IMR-90 (cell line): ENCODE data around the gene KLHDC1. TPM values are rescaled to one million over a fixed set of nuclear protein-coding genes. Genes with fewer than 3 reads are reported as not detected.
"Not testable (repeated sequence)": the region's sequence is repeated elsewhere in the genome, so short reads cannot be mapped to it uniquely, and the experiment has no call there.

Experiments
- ATAC-seq: fragments of 200-7000 bp; cut with Tn5 transposase; 2 replicates; pipeline ENCODE4 v1.9.1; 2020; ENCODE audit warnings: low read depth, mild to moderate bottlenecking, moderate library complexity
- BruUV-seq: library from RNA; stranded (reverse); fragments of 400-500 nt; replicated peaks from 2 replicates; lab custom pipeline; 2021; lab: Mats Ljungman, UMichigan
- CTCF ChIA-PET: fragments of 300-600 bp; formaldehyde crosslinking; extraction: SDS; loops from one replicate; lab custom pipeline; 2021; ENCODE audit warnings: antibody characterized with exemption; lab: Yijun Ruan, JAX
- POLR2A ChIA-PET: fragments of 300-600 bp; sonication (Branson Sonifier 250); formaldehyde crosslinking; loops from one replicate; lab custom pipeline; 2022; ENCODE audit warnings: antibody characterized with exemption; ENCODE audit not compliant: unreplicated experiment; lab: Charles Lee
- DNase-seq: peaks from one replicate; pipeline ENCODE4 v3.0.0; 2013
- H2AFZ ChIP-seq: replicated peaks from 2 replicates; pipeline ENCODE3; 2013; ENCODE audit warnings: low read length, mild to moderate bottlenecking; ENCODE audit not compliant: poor library complexity
- H2AK5ac ChIP-seq: 2 replicates; pipeline ENCODE4 v1.6.1; 2013; ENCODE audit warnings: low read depth, low read length, inconsistent platforms
- H2AK9ac ChIP-seq: replicated peaks from 2 replicates; pipeline ENCODE3; 2013; ENCODE audit warnings: mild to moderate bottlenecking, low read depth, low read length, moderate library complexity; ENCODE audit not compliant: poor library complexity
- H2BK120ac ChIP-seq: 2 replicates; pipeline ENCODE4 v1.6.1; 2013; ENCODE audit warnings: low read depth, low read length, inconsistent platforms
- H2BK15ac ChIP-seq: 3 replicates; pipeline ENCODE4 v1.6.1; 2013; ENCODE audit warnings: low read depth, low read length, inconsistent platforms
- H2BK20ac ChIP-seq: 2 replicates; pipeline ENCODE4 v1.6.1; 2013; ENCODE audit warnings: low read depth, mild to moderate bottlenecking, inconsistent platforms, low read length, moderate library complexity
- H2BK5ac ChIP-seq: 2 replicates; pipeline ENCODE4 v1.6.1; 2013; ENCODE audit warnings: mild to moderate bottlenecking, low read depth, low read length, inconsistent platforms; ENCODE audit not compliant: poor library complexity, severe bottlenecking
- H3K14ac ChIP-seq: replicated peaks from 2 replicates; pipeline ENCODE4 v1.6.1; 2013; ENCODE audit warnings: low read depth, low read length, inconsistent platforms
- H3K18ac ChIP-seq: 2 replicates; pipeline ENCODE4 v1.6.1; 2013; ENCODE audit warnings: low read depth, low read length, control low read depth
- H3K23ac ChIP-seq: 2 replicates; pipeline ENCODE4 v1.6.1; 2013; ENCODE audit warnings: low read depth, low read length, inconsistent platforms
- H3K27ac ChIP-seq: 2 replicates; pipeline ENCODE4 v1.5.1; 2013; ENCODE audit warnings: mild to moderate bottlenecking, control low read depth, low read length; ENCODE audit not compliant: insufficient read depth
- H3K27me3 ChIP-seq: 2 replicates; pipeline ENCODE4 v1.6.1; 2013; ENCODE audit warnings: low read length; ENCODE audit not compliant: control insufficient read depth, insufficient read depth
- H3K36me3 ChIP-seq: 2 replicates; pipeline ENCODE4 v1.6.1; 2013; ENCODE audit warnings: low read length, mixed read lengths; ENCODE audit not compliant: control insufficient read depth, insufficient read depth
- H3K4ac ChIP-seq: 2 replicates; pipeline ENCODE4 v1.6.1; 2013; ENCODE audit warnings: low read depth, low read length, inconsistent platforms
- H3K4me1 ChIP-seq: 2 replicates; pipeline ENCODE4 v1.6.1; 2013; ENCODE audit warnings: low read length, mixed read lengths; ENCODE audit not compliant: control insufficient read depth, insufficient read depth
- H3K4me2 ChIP-seq: 2 replicates; pipeline ENCODE4 v1.6.1; 2013; ENCODE audit warnings: low read depth, mild to moderate bottlenecking, control low read depth, low read length, moderate library complexity
- H3K4me3 ChIP-seq: 2 replicates; pipeline ENCODE4 v1.5.1; 2013; ENCODE audit warnings: low read depth, mild to moderate bottlenecking, control low read depth, low read length, moderate library complexity; ENCODE audit not compliant: insufficient read depth
- H3K56ac ChIP-seq: 2 replicates; pipeline ENCODE4 v1.6.1; 2013; ENCODE audit warnings: low read length, inconsistent platforms; ENCODE audit not compliant: insufficient read depth; ENCODE audit errors: extremely low read depth
- H3K79me1 ChIP-seq, 2 experiments: 2 replicates each; pipeline ENCODE4 v1.6.1; 2013; ENCODE audit warnings: low read length in 2 of 2, inconsistent platforms in 1 of 2, low read depth in 1 of 2
- H3K9ac ChIP-seq: 2 replicates; pipeline ENCODE4 v1.6.1; 2013; ENCODE audit warnings: low read depth, low read length, control low read depth
- H3K9me1 ChIP-seq: 2 replicates; pipeline ENCODE4 v1.6.1; 2013; ENCODE audit warnings: low read length, inconsistent platforms; ENCODE audit not compliant: insufficient read depth
- H3K9me3 ChIP-seq: 2 replicates; pipeline ENCODE4 v1.6.1; 2013; ENCODE audit warnings: low read length; ENCODE audit not compliant: control insufficient read depth, insufficient read depth
- H4K20me1 ChIP-seq: 2 replicates; pipeline ENCODE4 v1.6.1; 2013; ENCODE audit warnings: low read length, inconsistent platforms; ENCODE audit not compliant: insufficient read depth
- H4K5ac ChIP-seq: 2 replicates; pipeline ENCODE4 v1.6.1; 2013; ENCODE audit warnings: mild to moderate bottlenecking, low read depth, low read length, control low read depth
- H4K8ac ChIP-seq, 2 experiments: 2 replicates each; pipeline ENCODE4 v1.6.1; 2013; ENCODE audit warnings: low read depth in 2 of 2, low read length in 2 of 2, control low read depth in 1 of 2, inconsistent platforms in 1 of 2
- H4K91ac ChIP-seq: 2 replicates; pipeline ENCODE4 v1.6.1; 2013; ENCODE audit warnings: low read depth, low read length, inconsistent platforms; ENCODE audit not compliant: insufficient read depth
- BHLHE40 ChIP-seq: fragments of 150-350 bp; IDR thresholded peaks from 2 replicates; pipeline ENCODE4 v1.6.1; 2016; ENCODE audit warnings: mild to moderate bottlenecking, low read depth, low read length
- MAFK ChIP-seq: IDR thresholded peaks from 2 replicates; pipeline ENCODE4 v1.6.1; 2012; ENCODE audit warnings: low read depth, low read length, improper control_type of control experiment
- WGBS, 2 experiments: methylation state at CpG; one replicate each; pipeline versions ENCODE4 v1.1.5 to v1.1.7; 2013; ENCODE audit warnings: missing lambda C conversion rate in 2 of 2; ENCODE audit not compliant: insufficient read length in 1 of 2; ENCODE audit errors: extremely low coverage in 2 of 2; 5-methylcytosine and 5-hydroxymethylcytosine counted together
- dilution Hi-C: fragments of 300-500 bp; cut with HindIII; formaldehyde crosslinking; loops from one replicate; pipeline ENCODE4 v1.14.3; 2018; ENCODE audit warnings: low sequenced_read_pairs; ENCODE audit not compliant: unreplicated experiment
- in situ Hi-C: fragments of 300-500 bp; cut with MboI; formaldehyde crosslinking; loops from 3 replicates; pipeline ENCODE4 v1.14.3; 2019; ENCODE audit warnings: low sequenced_read_pairs, inconsistent platforms, mixed read lengths
- intact Hi-C: fragments of 100-400 bp; cut with micrococcal nuclease; formaldehyde crosslinking; loops from 2 replicates; pipeline ENCODE4 v1.10.0; 2022
- polyA plus RNA-seq, 3 experiments: library from polyadenylated mRNA; depleted of rRNA; stranded (reverse); fragments of >200 nt; gene quantifications; 2 replicates each; pipeline ENCODE4 v1.2.3, GENCODE V29; 2012; ENCODE audit warnings: low replicate concordance in 1 of 3
- total RNA-seq: library from RNA; depleted of rRNA; stranded (reverse); fragments of >200 nt; gene quantifications from 2 replicates; pipeline ENCODE4 v1.2.3, GENCODE V29; 2012
- TF ChIP-seq, protein P1 (sequence below): fragments of 150-350 bp; IDR thresholded peaks from 2 replicates; pipeline ENCODE4 v1.6.1; 2016; ENCODE audit warnings: low read depth, mild to moderate bottlenecking, low read length, moderate library complexity, borderline replicate concordance

KLHDC1 gene
- total and polyA plus RNA-seq, 2 of the 4 experiments (the other 2 are of a cell fraction) = 0.51 to 0.90 TPM

GRCh38 chr14:49654511-49654910 lies 38.4 kb upstream of the KLHDC1 start:
- Histone ChIP-seq H2AK5ac (no peak overlapping the region), H2BK15ac (no peak overlapping the region), H3K9ac (no peak overlapping the region), H3K23ac (no peak overlapping the region), H3K27ac (no peak overlapping the region), H3K18ac (no peak overlapping the region), H3K4me1 (no peaks in the 10 kb centered on the region; the same call in 1 of the 2 replicates), H2BK20ac (no peak overlapping the region), H3K79me1 (peaks cover 12 to 20% of the 10 kb centered on the region in 2 experiments), H3K9me3 (no peaks in the 10 kb centered on the region), H4K5ac (no peak overlapping the region), H3K56ac (no peak overlapping the region), H3K4me3 (no peak overlapping the region), H4K20me1 (no peaks in the 10 kb centered on the region), H2AFZ (no peak overlapping the region), H2AK9ac (no peak overlapping the region), H3K36me3 (peaks cover 1% of the 10 kb centered on the region; the same call in 1 of the 2 replicates), H3K4ac (no peak overlapping the region), H3K4me2 (no peak overlapping the region), H3K9me1 (peaks cover 4% of the 10 kb centered on the region; the same call in 1 of the 2 replicates), H2BK5ac (no peak overlapping the region), H3K14ac (no peak overlapping the region), H3K27me3 (no peaks in the 10 kb centered on the region), H4K8ac (no peak overlapping the region), H2BK120ac (no peak overlapping the region), H4K91ac (no peak overlapping the region)
- TF ChIP-seq BHLHE40 = no peak
- TF ChIP-seq MAFK = peak; percentile 87
- TF ChIP-seq, protein P1, sequence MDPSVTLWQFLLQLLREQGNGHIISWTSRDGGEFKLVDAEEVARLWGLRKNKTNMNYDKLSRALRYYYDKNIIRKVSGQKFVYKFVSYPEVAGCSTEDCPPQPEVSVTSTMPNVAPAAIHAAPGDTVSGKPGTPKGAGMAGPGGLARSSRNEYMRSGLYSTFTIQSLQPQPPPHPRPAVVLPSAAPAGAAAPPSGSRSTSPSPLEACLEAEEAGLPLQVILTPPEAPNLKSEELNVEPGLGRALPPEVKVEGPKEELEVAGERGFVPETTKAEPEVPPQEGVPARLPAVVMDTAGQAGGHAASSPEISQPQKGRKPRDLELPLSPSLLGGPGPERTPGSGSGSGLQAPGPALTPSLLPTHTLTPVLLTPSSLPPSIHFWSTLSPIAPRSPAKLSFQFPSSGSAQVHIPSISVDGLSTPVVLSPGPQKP = no peak
- no peak for DNase-seq
- CTCF ChIA-PET = interaction anchor here (0.7 kb wide), 1 partner anchor 12 kb away, joined by 5 read pairs; no protein-coding TSS in a partner anchor
- ATAC-seq = no peak
- no TSS peak for BruUV-seq
- POLR2A ChIA-PET = no interaction called here
- no CpG with 5 or more reads among the region's 3 CpGs for WGBS, 2 experiments
- dilution Hi-C loops = no loop called here
- in situ Hi-C loops = no loop called here
- intact Hi-C loops = no loop called here

DNA sequence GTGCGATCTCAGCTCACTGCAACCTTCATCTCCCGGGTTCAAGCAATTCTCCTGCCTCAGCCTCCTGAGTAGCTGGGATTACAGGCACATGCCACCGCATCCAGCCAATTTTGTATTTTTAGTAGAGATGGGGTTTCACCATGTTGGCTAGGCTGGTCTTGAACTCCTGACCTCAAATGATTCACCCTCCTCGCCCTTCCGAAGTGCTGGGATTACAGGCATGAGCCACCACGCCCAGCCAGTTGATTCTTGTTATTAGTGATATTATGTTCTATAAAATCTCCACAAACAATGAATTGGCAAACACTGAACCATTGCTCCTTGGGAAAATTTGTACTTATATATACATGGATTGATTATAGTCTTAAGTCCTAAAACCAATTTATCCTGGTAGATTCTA lies 35.4 kb upstream of the KLHDC1 start:
- H3K56ac ChIP-seq, H3K9ac ChIP-seq, POLR2A ChIA-PET, H4K8ac ChIP-seq, H2BK15ac ChIP-seq, DNase-seq, CTCF ChIA-PET, H4K91ac ChIP-seq, H2AFZ ChIP-seq, H3K4ac ChIP-seq, H2BK120ac ChIP-seq, H3K9me1 ChIP-seq, H2BK20ac ChIP-seq, H4K5ac ChIP-seq, H3K14ac ChIP-seq, BruUV-seq, H2BK5ac ChIP-seq, H3K9me3 ChIP-seq, H3K36me3 ChIP-seq, dilution Hi-C loops, intact Hi-C loops, H3K23ac ChIP-seq, H3K4me2 ChIP-seq, H3K4me1 ChIP-seq, H4K20me1 ChIP-seq, H3K4me3 ChIP-seq, H2AK9ac ChIP-seq, H3K27ac ChIP-seq, ATAC-seq, H3K18ac ChIP-seq, H3K27me3 ChIP-seq, in situ Hi-C loops, H2AK5ac ChIP-seq: not testable (repeated sequence)
- WGBS, 2 experiments = no CpG with 5 or more reads among the region's 6 CpGs
- peaks cover 4 to 16% of the 10 kb centered on the region in 2 experiments for H3K79me1 ChIP-seq
